HS-5 (cell line): Measurements from ENCODE around the gene CMPK1.
"Not testable (repeated sequence)": the region's sequence is repeated elsewhere in the genome, so short reads cannot be mapped to it uniquely, and the experiment has no call there.

Experiments used
- DNase-seq: peaks from one replicate; pipeline ENCODE4 v3.0.0-alpha.2; 2012; ENCODE audit warnings: low read depth

Gene CMPK1

DNA sequence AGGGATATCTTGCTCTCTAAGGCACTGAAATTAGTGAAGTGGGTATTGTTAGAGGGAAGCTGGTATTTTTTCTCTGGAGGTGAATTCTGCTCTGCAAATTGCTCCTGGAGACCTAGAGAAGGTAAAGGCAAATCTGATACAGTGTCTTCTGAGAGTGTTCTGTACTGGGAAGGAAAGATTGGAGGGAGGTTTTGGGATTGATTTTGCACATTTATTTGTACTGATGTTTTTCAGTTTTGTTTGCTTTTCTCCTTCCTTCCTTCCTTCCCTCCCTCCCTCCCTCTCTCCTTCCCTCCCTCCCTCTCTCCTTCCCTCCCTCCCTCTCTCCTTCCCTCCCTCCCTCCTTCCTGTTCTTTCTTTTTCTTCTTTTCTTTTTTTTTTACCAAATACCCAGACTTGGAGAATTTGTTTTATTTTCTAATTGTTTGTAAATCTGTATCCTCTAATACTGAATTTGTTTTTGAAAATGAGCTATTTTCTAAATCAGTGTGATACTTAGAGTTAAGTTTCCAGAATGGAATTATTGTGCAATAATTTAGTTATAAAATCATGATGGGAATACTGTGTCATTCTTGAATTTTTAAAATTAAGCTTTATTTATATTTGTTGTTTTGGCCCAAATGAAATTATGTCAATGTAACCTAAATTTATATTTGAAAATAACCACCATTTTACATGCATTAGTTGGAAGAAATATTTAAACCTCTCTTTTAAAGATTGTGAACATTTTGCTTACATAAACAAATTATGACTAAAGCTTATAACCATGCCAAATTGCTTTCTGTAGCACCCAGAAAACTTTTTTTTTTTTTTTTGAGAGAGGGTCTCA lies 4.9 kb downstream of the CMPK1 start:
- DNase-seq = no peak

DNA sequence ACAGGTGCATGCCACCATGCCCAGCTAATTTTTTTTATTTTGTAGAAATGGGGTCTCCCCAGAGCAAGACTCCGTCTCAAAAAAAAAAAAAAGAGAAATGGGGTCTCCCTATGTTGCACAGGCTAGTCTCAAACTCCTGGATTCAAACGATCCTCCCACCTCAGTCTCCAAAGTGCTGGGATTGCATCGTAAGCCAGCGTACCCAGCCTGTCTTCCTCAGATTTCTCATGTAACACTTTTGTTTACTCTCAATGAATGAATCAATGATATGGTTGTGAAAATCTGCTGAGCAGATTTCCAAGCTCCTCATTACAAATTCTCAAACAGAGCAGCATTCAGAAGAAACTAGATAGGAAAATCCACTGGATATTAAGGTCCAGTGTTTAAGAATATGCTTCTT lies 6.6 kb downstream of the CMPK1 start:
- no peak for DNase-seq

DNA sequence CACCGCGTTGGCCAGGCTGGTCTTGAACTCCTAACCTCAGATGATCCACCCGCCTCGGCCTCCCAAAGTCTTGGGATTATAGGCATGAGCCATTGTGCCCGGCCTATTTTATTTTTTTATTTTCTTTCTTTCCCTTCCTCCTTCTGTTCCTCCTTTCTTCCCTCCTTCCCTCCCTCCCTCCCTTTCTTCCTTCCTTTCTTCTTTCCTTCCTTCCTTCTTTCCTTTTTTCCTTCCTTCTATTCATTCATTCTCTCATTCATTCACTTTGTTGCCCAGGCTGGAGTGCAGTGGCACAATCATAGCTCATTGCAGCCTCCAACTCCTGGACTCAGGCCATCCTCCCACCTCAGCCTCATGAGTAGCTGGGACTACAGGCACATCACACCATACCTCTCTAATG lies 13.4 kb downstream of the CMPK1 start:
- not testable (repeated sequence) for DNase-seq

DNA sequence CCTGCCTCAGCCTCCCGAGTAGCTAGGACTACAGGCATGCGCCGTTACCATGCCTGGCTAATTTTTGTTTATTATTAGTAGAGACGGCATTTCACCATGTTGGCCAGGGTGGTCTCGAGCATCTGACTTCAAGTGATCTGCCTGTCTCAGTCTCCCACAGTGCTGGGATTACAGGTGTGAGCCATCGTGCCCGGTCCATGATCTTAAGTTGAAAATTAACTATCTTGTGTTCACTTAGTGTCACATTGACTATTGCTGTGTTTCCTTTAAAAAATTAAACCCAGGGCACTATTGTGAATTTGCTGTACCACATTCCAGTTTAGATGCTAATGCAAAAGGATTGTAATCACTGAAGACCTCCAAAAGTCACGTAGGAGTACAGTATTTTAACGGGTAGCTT lies 14.1 kb downstream of the CMPK1 start:
- DNase-seq = no peak

DNA sequence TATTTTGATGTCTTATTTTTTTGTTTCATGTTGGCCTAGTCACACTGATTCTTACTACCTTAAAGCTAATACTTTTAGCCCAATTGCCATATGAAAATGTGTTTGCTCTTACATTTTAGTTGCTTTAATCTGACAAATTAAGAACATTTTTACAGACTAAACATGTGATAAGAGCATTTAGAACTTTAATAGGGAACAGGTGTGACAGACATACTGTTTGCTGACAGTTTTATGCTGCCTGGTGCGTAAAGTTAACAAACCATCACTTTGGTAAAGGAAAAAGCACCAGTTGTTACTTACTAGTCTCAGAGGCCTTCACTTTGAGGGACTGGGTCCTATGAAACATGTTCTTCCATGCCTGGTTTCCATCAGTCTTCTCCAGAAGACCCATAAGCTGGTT lies 14.7 kb downstream of the CMPK1 start:
- no peak for DNase-seq

DNA sequence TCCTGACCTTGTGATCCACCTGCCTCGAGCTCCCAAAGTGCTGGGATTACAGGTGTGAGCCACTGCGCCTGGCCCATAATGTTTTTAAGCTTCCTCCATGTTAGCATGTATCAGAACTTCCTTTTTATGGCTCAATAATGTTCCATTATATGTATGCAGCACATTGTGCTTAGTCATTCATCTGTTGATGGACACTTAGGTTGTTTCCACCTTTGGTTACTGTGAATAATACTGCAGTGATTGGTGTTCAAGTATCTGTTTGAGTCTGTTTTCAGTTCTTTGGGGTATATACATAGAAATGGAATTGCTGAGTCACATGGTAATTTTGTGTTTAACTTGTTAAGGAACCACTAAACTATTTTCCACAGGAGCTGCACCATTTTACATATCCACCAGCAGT lies 17.7 kb downstream of the CMPK1 start:
- peak; percentile 8 for DNase-seq

DNA sequence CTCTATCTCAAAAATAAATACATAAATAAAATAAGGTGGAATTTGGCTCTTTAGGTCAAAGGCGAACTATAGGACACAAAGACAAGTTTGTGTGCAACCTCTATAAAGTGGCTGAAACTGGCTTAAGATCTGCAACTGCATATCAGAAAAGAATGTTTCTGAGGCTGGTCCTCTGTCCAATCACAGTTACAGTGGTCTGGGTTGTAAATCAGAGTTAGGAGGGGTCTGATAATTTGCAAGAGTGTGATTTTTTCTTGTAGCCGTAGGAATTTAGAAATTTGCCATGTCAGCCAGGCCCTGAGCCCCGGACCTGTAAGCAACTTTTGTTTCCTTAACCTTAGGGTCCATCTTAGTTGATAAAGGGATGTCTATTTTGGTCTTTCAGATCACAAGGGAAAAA lies 27.8 kb downstream of the CMPK1 start:
- no peak for DNase-seq

DNA sequence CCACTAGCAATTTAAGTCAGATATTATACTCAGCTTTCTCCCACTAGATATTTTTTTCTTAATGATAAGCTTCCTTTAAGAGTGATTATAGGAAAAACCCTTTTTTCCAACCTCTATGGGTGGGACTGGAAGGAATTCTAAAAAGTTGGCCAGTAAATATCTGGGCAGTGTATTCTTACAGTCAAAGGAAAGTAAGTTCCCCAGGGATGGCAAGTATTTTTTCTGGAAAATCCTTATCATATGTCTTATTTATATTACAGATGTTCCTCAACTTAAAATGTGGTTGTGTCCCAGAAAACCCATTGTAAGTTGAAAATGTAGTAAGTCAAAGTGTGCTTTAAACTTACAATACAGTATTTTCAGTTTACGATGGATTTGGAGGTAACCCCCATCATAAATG lies 29.2 kb downstream of the CMPK1 start:
- no peak for DNase-seq

DNA sequence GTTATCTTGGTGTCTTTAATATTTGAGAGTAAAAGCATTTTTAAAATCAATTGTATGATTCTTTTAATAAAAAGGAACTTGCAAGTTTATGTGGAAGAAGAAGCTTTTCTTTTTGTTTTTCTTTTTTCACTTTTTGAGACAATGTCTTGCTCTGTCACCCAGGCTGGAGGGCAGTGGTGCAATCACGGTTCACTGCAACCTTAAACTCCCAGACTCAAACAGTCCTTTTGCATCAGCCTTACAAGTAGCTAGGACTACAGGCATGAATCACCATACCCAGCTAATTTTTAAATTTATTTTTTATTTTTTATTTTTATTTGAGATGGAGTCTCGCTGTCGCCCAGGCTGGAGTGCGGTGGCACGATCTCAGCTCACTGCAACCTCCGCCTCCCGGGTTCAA lies 34.1 kb downstream of the CMPK1 start:
- DNase-seq = no peak

DNA sequence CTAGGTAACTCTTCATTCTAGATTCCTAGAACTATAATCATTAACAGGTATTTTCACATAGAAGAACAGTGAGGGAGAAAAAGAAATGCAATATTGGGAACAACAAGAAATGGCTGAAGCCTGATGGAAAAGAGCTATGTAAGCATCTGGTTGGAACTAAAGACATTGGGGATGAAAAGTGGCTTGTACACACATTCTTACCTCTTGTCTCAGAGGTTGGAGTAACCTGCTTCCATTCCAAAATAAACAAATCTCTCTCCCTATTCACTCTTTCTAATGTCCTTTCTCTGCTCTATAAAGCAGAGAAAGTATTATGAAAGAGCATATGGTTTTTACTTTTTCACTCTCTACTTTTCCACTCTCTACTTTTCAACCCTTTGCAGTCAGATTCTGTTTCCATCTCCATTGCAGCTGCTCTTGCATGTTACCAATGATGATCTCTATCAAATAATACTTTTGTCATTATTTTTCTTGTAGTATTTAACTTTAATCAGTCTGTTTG lies 37.5 kb downstream of the CMPK1 start:
- DNase-seq = no peak

DNA sequence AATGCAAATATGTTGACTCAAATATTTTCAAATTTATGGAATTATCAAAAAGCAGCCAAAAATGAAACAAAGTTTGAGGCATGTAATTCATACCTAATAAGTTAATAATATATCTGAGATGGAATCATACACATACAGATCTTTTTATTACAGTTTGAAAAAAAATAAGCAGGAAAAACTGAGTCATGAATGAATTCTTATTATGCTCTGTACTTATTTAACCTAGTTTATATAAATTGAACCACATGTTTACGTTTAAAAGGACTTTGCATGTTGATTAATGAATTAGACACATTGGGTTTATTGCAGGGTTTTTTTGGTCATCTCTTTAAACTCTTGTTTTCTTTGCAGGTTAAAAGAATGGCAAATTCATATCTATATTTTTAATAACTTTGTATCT lies 40.9 kb downstream of the CMPK1 start:
- DNase-seq = no peak

DNA sequence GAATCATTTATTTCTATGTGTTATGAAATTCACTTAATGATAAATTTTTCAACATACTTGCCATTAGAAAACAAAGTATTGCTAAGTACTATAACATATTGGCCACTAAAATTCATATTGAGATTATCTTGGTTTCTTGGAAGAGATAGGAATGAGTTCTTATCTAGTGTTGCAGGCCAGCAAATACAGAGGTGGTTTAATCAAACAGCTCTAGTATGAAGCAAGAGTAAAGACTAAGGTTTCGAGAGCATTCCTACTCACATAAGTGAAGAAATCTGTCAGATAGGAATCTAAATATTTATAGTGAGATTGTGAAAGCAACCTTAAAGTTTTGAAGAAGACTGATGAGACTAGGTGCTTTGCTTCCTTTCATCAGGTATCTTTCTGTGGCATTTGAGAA lies 44.6 kb downstream of the CMPK1 start:
- DNase-seq = no peak

DNA sequence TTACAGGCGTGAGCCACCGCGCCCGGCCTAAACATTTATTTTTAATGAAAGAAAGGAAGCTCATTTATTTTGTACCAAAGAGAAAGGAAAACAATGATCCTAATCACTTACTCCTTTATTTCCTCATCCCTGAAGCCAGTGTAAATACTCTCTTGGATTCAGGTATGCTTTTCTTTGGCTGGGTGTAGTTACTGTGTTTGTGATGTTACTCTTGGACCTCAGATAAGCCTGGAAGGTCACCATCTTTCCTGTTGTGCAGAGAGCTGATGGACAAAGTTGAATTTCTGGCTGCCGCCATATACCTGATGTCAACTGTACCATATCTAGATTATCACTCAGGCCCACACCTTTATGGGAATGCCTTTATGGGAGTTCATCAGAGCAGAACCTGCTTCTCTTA lies 47.1 kb downstream of the CMPK1 start:
- DNase-seq = no peak

DNA sequence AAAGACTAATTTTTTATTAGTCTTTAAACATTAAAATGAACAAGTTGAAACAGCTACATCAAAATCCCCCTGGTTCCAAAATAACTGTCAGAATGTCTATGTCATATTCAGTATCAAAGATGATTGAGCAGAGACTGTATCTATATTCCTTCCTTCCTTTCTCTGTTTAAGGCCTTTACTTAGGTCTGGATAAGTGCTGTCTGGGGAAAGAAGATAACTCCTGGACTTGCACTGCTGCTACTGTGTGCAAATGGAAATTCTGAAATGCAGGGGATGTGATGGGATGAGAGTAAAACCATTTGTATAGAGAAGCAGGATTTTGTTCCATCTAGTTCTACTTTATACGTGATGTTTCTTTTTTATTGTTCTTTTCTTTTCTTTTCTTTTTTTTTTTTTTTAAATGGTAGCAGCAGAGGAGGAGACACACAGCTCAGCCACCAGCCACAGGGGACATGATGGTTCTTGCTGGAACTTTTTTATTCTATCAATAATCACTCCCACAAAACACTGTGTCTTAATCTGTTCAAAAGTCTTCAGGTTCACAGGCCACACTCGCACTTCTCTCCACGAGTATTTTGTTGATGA lies 48.9 kb downstream of the CMPK1 start:
- DNase-seq = no peak

DNA sequence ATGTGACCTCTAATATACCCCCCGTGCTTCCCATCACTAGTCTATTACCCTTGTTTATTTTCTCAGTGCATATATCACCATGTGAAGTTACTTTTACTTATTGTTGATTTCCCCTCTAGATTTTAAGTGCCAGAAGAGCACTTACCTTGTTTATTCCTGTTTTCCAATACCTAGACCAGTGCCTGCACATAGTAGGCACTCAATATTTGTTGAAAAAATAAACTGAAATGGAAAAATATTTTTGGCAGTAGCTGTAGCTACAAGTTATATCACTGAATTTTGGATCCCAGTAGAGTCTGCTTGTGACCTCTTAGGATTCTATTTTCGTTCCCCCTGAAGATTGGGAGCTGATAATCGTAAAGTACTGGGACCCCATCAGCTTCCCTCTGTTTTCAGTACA lies 50.5 kb downstream of the CMPK1 start:
- no peak for DNase-seq

DNA sequence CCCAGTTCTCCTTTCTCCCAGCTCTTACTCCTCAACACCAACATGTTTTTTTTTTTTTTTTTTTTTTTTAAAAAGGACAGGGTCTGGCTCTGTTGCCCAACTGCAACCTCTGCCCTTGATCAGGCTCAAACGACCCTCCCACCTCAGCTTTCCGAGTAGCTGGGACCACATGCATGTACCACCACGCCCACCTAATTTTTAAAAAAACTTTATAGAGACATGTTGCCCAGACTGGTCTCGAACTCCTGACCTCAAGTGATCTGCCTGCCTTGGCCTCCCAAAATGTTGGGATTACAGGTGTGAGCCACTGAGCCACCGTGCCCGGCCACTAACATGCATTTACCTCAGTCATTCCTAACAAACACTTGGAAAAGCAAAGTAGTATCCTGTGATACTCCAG lies 51.4 kb downstream of the CMPK1 start:
- DNase-seq = no peak

DNA sequence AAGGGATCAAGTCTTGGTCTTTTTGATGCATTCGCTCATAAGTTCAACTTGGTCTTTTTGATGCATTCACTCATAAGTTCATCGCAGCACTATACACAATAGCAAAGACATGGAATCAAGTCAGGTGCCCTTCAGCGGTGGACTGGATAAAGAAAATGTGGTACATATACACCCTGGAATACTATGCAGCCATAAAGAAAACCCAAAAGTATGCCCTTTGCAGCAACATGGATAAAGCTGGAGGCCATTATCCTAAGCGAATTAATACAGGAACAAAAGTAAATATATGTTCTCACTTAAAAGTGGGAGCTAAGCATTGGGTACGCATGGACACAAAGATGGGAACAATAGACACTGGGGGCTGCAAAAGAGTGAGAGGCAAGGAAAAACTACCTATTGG lies 52.7 kb downstream of the CMPK1 start:
- no peak for DNase-seq

DNA sequence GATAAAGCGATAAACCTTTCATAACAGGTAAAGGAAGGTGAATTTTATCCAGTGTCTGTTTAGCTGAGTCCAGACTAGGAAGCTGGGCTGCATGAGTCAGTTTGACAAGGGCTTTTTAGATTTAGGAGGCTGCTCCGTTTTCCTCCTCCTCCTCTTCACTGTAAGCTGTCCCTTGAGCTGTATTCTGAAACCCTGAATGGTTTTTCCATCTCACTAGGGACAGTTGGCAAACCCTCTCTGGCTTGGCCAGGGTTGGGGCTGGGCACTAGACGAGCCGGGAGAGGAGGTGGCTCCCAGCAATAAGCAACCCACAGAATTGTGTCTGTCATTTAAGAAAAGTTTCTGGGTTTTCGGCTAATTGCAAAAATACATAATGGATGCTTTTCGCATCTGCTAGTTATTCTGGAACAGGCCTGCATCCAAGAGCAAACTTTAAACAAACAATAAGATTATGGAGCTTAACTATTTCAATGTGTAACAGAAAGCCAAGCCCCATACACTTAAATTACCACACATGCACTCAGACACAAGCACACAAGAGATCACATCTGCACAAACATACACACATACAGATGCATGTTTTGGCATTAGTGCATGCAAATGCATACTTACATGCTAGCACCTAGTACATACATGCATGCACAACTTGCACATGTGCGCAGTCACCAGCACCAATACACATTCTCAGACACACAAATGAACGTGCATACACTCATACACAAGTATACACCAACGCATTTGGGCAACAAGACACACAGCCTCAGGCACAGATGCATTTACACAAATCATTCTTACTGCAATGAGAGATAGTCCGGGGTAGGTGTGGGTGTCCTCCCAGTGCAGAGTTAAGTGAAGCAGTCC lies 54.7 kb downstream of the CMPK1 start:
- DNase-seq = no peak

DNA sequence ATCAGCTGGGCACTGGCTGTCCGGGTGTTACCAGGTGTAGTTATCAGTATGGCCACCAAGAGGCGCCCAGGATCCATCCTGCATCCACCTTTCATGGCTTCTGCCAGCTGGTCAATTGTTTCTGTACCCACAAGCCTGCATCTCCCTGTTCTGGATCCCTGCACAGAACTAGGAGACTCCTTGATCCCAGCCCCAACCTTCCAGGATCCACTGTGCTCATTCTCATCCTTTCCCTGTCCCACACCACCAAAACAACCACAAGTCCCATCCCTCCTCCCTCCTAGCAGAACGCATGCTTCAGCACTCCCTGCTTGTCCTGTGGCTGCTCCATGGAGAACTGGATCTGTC lies 55.3 kb downstream of the CMPK1 start:
- DNase-seq = peak; percentile 15

DNA sequence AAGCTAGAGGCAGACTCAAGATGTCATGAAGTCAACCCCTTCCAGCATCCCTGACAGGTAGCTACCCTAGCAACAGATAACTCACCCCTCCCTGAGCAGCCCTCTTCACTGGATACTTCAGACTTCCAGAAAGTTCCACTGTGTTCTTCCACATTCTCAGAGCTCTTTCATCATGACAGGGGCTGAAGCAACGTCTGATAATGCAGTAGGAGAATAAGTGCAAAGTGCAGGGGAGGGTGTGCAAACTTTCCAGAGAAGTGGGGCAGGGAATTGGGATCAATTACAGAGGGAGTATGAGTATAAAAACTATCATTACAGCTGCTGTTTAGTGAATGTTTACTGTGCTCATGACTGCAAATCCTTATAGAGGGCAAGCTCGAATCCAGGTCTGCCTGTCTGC lies 56.1 kb downstream of the CMPK1 start:
- no peak for DNase-seq

DNA sequence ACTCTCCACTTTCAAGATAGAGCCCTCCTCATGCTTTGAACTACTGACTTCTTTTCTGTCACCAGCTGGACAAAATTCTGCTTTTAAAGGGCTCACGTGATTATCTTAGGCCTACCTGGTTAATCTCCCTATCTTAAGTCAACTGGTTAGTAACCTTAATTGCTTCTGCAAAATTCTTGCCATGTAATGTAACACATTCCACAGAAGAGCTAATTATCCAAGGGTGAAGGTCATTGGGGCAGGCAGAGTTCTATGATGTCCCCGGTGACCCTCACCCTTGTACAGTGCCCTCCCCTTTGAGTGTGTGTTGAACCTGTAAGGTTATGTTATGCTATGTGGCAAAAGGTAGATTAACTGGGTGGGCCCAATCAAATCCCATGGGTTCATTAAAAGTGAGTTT lies 57.3 kb downstream of the CMPK1 start:
- DNase-seq = no peak

DNA sequence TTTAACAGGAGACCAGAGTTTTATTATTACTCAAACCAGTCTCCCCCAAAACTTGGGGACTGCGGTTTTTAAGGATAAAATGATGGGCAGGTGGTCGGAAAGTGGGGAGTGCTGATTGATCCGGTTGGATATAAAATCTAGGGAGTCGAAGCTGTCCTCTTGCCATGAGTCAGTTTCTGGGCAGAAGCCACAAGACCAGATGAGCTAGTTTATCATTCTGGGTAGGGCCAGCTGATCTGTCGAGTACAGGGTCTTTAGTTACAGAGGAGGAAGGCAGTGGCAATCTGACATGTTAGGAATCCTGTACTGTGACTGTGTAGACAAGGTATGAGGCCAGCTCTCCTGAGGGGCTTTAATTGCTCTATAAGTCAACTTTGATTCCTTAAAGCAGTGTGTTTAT lies 59.6 kb downstream of the CMPK1 start:
- DNase-seq = no peak

DNA sequence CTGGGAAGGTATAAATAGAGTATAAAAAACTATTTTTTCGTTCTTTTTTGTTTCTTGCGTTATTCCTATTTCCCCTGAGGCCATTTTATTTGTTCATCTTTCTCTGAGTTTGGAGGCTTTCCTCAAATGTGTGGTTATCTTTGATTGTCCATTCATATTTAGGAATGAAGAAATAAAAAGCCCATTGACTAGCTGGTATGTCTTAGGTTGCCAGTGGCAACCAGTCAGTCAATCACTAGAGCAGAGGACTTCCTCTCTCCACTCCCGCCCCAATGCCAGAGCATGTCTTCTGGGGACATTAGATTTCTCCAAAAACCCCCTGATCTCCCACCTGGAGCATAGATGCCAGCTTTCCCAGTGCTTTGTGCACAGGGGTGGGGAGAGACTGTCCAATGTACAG lies 61.8 kb downstream of the CMPK1 start:
- DNase-seq = no peak
